Measurements from ENCODE around the gene CACYBP.

CACYBP gene

GRCh38 chr1:174971902-174972301, 27.8 kb upstream of the CACYBP start:
- Histone ChIP-seq H3K4me1 (ENCODE audit: insufficient read depth, low read length, severe bottlenecking) (peaks cover 28% of the 10 kb centered on the region), H3K9me3 (ENCODE audit: low read length) (no peaks in the 10 kb centered on the region), H3K4me2 (ENCODE audit: low read length) (no peak overlapping the region), H3K9ac (ENCODE audit: low read length) (no peak overlapping the region), H3K27ac (ENCODE audit: low read depth, low read length, poor library complexity, severe bottlenecking) (no peak overlapping the region), H3K4me3 (ENCODE audit: low read depth, low read length, poor library complexity, severe bottlenecking) (no peak overlapping the region), H3K9me2 (ENCODE audit: low read depth, low read length) (no peaks in the 10 kb centered on the region), H3F3A (ENCODE audit: insufficient read depth, low read length) (no peaks in the 10 kb centered on the region), H3K36me3 (ENCODE audit: insufficient read depth, low read length) (peaks cover 55% of the 10 kb centered on the region), H4K20me1 (ENCODE audit: insufficient read depth, low read length) (no peaks in the 10 kb centered on the region), H3K27me3 (ENCODE audit: insufficient read depth, low read length) (no peaks in the 10 kb centered on the region), H3K79me2 (ENCODE audit: insufficient read depth, low read length) (no peaks in the 10 kb centered on the region), H2AFZ (ENCODE audit: low read length) (no peak overlapping the region)
- no peak for TF ChIP-seq EZH2 (IDR thresholded peaks at IDR 0.05; ENCODE audit: borderline replicate concordance, low read length)
- no peak for TF ChIP-seq CTCF (IDR thresholded peaks at IDR 0.05; ENCODE audit: low read length)

GRCh38 chr1:174974711-174975119, 25.0 kb upstream of the CACYBP start:
- no peak for TF ChIP-seq EZH2 (IDR thresholded peaks at IDR 0.05; ENCODE audit: borderline replicate concordance, low read length)
- no peak for TF ChIP-seq CTCF (IDR thresholded peaks at IDR 0.05; ENCODE audit: low read length)
- H2AFZ ChIP-seq (ENCODE audit: low read length) = no peak overlapping the region

DNA sequence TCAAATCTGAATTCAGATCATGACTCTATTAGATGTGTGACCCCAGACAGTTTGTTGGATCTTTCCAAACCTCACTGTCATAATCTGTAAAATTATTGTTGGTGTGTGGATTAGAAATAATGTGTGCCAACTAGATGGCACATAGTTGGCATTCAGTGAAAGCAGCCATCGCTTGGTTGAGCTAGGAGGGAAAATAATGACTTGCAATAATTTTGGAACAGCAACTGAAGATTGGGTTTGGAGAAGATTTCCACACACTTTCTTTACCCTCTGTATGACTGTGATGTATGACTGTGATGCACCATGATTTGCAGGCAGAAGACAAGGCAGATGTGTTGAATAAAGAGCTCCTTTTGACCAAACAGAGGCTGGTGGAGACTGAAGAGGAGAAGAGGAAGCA, 24.0 kb upstream of the CACYBP start:
- TF ChIP-seq EZH2 (IDR thresholded peaks at IDR 0.05; ENCODE audit: borderline replicate concordance, low read length) (no peak), CTCF (IDR thresholded peaks at IDR 0.05; ENCODE audit: low read length) (no peak)
- peaks cover 76% of the 10 kb centered on the region for H3K36me3 ChIP-seq (ENCODE audit: insufficient read depth, low read length)

More at GRCh38 chr1:174974711-174975119, 25.0 kb upstream of the CACYBP start:
- no peak overlapping the region for H3K27ac ChIP-seq (ENCODE audit: low read depth, low read length, poor library complexity, severe bottlenecking)
- no peak overlapping the region for H3K4me2 ChIP-seq (ENCODE audit: low read length)
- no peaks in the 10 kb centered on the region for H4K20me1 ChIP-seq (ENCODE audit: insufficient read depth, low read length)
- H3K36me3 ChIP-seq (ENCODE audit: insufficient read depth, low read length) = peaks cover 72% of the 10 kb centered on the region
- no peaks in the 10 kb centered on the region for H3K9me3 ChIP-seq (ENCODE audit: low read length)
- no peaks in the 10 kb centered on the region for H3K4me1 ChIP-seq (ENCODE audit: insufficient read depth, low read length, severe bottlenecking)
- no peak overlapping the region for H3K9ac ChIP-seq (ENCODE audit: low read length)
- H3K27me3 ChIP-seq (ENCODE audit: insufficient read depth, low read length) = no peaks in the 10 kb centered on the region
- H3K79me2 ChIP-seq (ENCODE audit: insufficient read depth, low read length) = no peaks in the 10 kb centered on the region
- no peaks in the 10 kb centered on the region for H3K9me2 ChIP-seq (ENCODE audit: low read depth, low read length)
- H3F3A ChIP-seq (ENCODE audit: insufficient read depth, low read length) = no peaks in the 10 kb centered on the region
- no peak overlapping the region for H3K4me3 ChIP-seq (ENCODE audit: low read depth, low read length, poor library complexity, severe bottlenecking)

More for the DNA sequence above, 24.0 kb upstream of the CACYBP start:
- no peaks in the 10 kb centered on the region for H3K79me2 ChIP-seq (ENCODE audit: insufficient read depth, low read length)
- H3K27me3 ChIP-seq (ENCODE audit: insufficient read depth, low read length) = no peaks in the 10 kb centered on the region
- H3F3A ChIP-seq (ENCODE audit: insufficient read depth, low read length) = no peaks in the 10 kb centered on the region
- H3K4me3 ChIP-seq (ENCODE audit: low read depth, low read length, poor library complexity, severe bottlenecking) = no peak overlapping the region
- no peaks in the 10 kb centered on the region for H4K20me1 ChIP-seq (ENCODE audit: insufficient read depth, low read length)
- H2AFZ ChIP-seq (ENCODE audit: low read length) = no peak overlapping the region
- no peak overlapping the region for H3K27ac ChIP-seq (ENCODE audit: low read depth, low read length, poor library complexity, severe bottlenecking)
- H3K4me1 ChIP-seq (ENCODE audit: insufficient read depth, low read length, severe bottlenecking) = no peaks in the 10 kb centered on the region
- no peak overlapping the region for H3K9ac ChIP-seq (ENCODE audit: low read length)
- H3K9me3 ChIP-seq (ENCODE audit: low read length) = no peaks in the 10 kb centered on the region
- no peaks in the 10 kb centered on the region for H3K9me2 ChIP-seq (ENCODE audit: low read depth, low read length)
- H3K4me2 ChIP-seq (ENCODE audit: low read length) = no peak overlapping the region
